K562 (cell line): ENCODE measurements around the gene LIPH. TPM values are rescaled to one million over a fixed set of nuclear protein-coding genes. Genes with fewer than 3 reads are reported as not detected.

ENCODE experiments used
- ATAC-seq: fragments of 200-7000 bp; cut with Tn5 transposase; 3 replicates; pipeline ENCODE4 v1.9.1; 2020; ENCODE audit warnings: moderate library complexity
- BruUV-seq: library from RNA; stranded (reverse); fragments of 400-500 nt; replicated peaks from 2 replicates; lab custom pipeline; 2021; lab: Mats Ljungman, UMichigan
- CTCF ChIA-PET: fragments of 300-600 bp; formaldehyde crosslinking; extraction: SDS; loops from one replicate; lab custom pipeline; 2021; ENCODE audit warnings: low intra/inter-chr PET ratio; lab: Yijun Ruan, JAX
- POLR2A ChIA-PET: fragments of 300-600, 350-650 bp; sonication (Branson Sonifier 250); formaldehyde crosslinking; extraction: SDS; loops from one replicate; lab custom pipeline; 2021; ENCODE audit warnings: antibody characterized with exemption, inconsistent platforms; lab: Yijun Ruan, JAX
- DNase-seq, 4 experiments: peaks; one replicate each; pipeline versions ENCODE4 v3.0.0 to v3.0.0-alpha.2; 2011 to 2018; ENCODE audit warnings: low spot score in 3 of 4, mixed read lengths in 3 of 4; ENCODE audit errors: extremely low read depth in 1 of 4
- FAIRE-seq: peaks from 2 replicates; lab custom pipeline; 2011; peaks lifted over from hg19 to GRCh38; lab: Jason Lieb, UNC
- H2AFZ ChIP-seq: 2 replicates; pipeline ENCODE4 v1.6.0; 2011; ENCODE audit warnings: low read depth, low read length, control low read depth, inconsistent platforms
- H3K27ac ChIP-seq: fragments of 200-600 bp; 3 replicates; pipeline ENCODE4 v1.8.0; 2011; ENCODE audit warnings: low read depth, mild to moderate bottlenecking, control low read depth, inconsistent platforms, low read length, moderate library complexity, mixed read lengths; ENCODE audit errors: extremely low read depth
- H3K27me3 ChIP-seq, 2 experiments: fragments of 300-600 bp in 1 of 2; 2 replicates in 1 of 2; 3 replicates in 1 of 2; pipeline versions ENCODE4 v1.6.0 to v1.8.0; 2011; ENCODE audit warnings: inconsistent platforms in 2 of 2, low read length in 2 of 2, mild to moderate bottlenecking in 1 of 2, mixed read lengths in 1 of 2, moderate library complexity in 1 of 2; ENCODE audit not compliant: control insufficient read depth in 2 of 2, insufficient read depth in 2 of 2
- H3K36me3 ChIP-seq: fragments of 300-600 bp; 3 replicates; pipeline ENCODE4 v1.8.0; 2011; ENCODE audit warnings: mild to moderate bottlenecking, low read length, inconsistent platforms; ENCODE audit not compliant: control insufficient read depth, insufficient read depth
- H3K4me1 ChIP-seq, 2 experiments: fragments of 200-600 bp in 1 of 2; replicated peaks in 1 of 2; 2 replicates in 1 of 2; 3 replicates in 1 of 2; pipeline versions ENCODE4 v1.5.1 to v1.8.0; 2011; ENCODE audit warnings: inconsistent platforms in 2 of 2, low read length in 2 of 2, mild to moderate bottlenecking in 1 of 2, mixed read lengths in 1 of 2, moderate library complexity in 1 of 2; ENCODE audit not compliant: control insufficient read depth in 2 of 2, insufficient read depth in 2 of 2
- H3K4me2 ChIP-seq: 2 replicates; pipeline ENCODE4 v1.6.1; 2011; ENCODE audit warnings: low read length, control low read depth, inconsistent platforms, mixed read lengths; ENCODE audit not compliant: insufficient read depth
- H3K4me3 ChIP-seq: fragments of 200-600 bp; sonication (generic), shearing (Covaris generic); 2 replicates; pipeline ENCODE4 v1.5.1; 2016; ENCODE audit warnings: control low read depth, inconsistent platforms
- H3K79me2 ChIP-seq: fragments of 200-600 bp; 3 replicates; pipeline ENCODE4 v1.8.0; 2011; ENCODE audit warnings: low read length, inconsistent platforms; ENCODE audit not compliant: control insufficient read depth, insufficient read depth
- H3K9ac ChIP-seq, 2 experiments: 2 replicates each; pipeline versions ENCODE4 v1.6.0 to v1.6.1; 2011; ENCODE audit warnings: low read depth in 2 of 2, low read length in 2 of 2, control low read depth in 1 of 2, inconsistent platforms in 1 of 2, mild to moderate bottlenecking in 1 of 2, mixed read lengths in 1 of 2; ENCODE audit not compliant: insufficient read depth in 1 of 2
- H3K9me1 ChIP-seq: one replicate; pipeline ENCODE4 v1.6.0; 2011; ENCODE audit warnings: inconsistent platforms, mild to moderate bottlenecking, low read length, moderate library complexity; ENCODE audit not compliant: control insufficient read depth, insufficient read depth
- H3K9me3 ChIP-seq: replicated peaks from 2 replicates; pipeline ENCODE4 v1.5.1; 2011; ENCODE audit warnings: low read depth, low read length, inconsistent platforms; ENCODE audit not compliant: control insufficient read depth, insufficient read depth
- H4K20me1 ChIP-seq: replicated peaks from 2 replicates; pipeline ENCODE4 v1.6.1; 2011; ENCODE audit warnings: low read length, inconsistent platforms, mixed read lengths; ENCODE audit not compliant: control insufficient read depth, insufficient read depth
- ARNT ChIP-seq, 2 experiments: fragments of 450-650 bp; IDR thresholded peaks; 2 replicates each; pipeline ENCODE4 v1.6.1; 2016; ENCODE audit warnings: mild to moderate bottlenecking in 1 of 2
- BRD9 ChIP-seq: fragments of 450-650 bp; IDR thresholded peaks from 2 replicates; pipeline ENCODE4 v1.6.1; 2018; ENCODE audit warnings: low read depth; ENCODE audit not compliant: partially characterized antibody
- CXXC5 ChIP-seq: fragments of 250-450 bp; sonication (Bioruptor Pico); IDR thresholded peaks from 2 replicates; pipeline ENCODE4 v1.8.0; 2022; ENCODE audit warnings: inconsistent platforms, mild to moderate bottlenecking, moderate library complexity
- DIDO1 ChIP-seq: fragments of 450-650 bp; IDR thresholded peaks from 2 replicates; pipeline ENCODE4 v1.6.1; 2016; ENCODE audit warnings: low read depth, missing biosample characterization, missing genetic modification characterization
- ETV5 ChIP-seq: sonication (generic); formaldehyde crosslinking; IDR thresholded peaks from 2 replicates; pipeline ENCODE4 v1.4.0; 2020; ENCODE audit warnings: low read depth, mild to moderate bottlenecking, missing genetic modification reagents
- HCFC1 ChIP-seq: IDR thresholded peaks from 2 replicates; pipeline ENCODE4 v1.6.1; 2012; ENCODE audit warnings: low read depth, low read length, improper control_type of control experiment
- IRF9 ChIP-seq: fragments of 450-650 bp; IDR thresholded peaks from 2 replicates; pipeline ENCODE4 v1.6.1; 2016; ENCODE audit warnings: missing biosample characterization, missing genetic modification characterization
- JUN ChIP-seq, 2 experiments: sonication (generic) in 1 of 2; formaldehyde crosslinking in 1 of 2; IDR thresholded peaks; 2 replicates each; pipeline versions ENCODE4 v1.6.1 to v1.8.0; 2012 to 2022; ENCODE audit warnings: borderline replicate concordance in 2 of 2, mild to moderate bottlenecking in 2 of 2, improper control_type of control experiment in 1 of 2, low read depth in 1 of 2, low read length in 1 of 2, missing genetic modification reagents in 1 of 2
- SP2 ChIP-seq: IDR thresholded peaks from 2 replicates; pipeline ENCODE4 v1.6.1; 2011; ENCODE audit warnings: mild to moderate bottlenecking, low read depth, low read length, moderate library complexity; ENCODE audit not compliant: poor library complexity, severe bottlenecking; ENCODE audit errors: extremely low read depth
- SRSF7 ChIP-seq: fragments of 200-400 bp; formaldehyde crosslinking; optimal IDR thresholded peaks from 2 replicates; pipeline ENCODE3; 2017; ENCODE audit warnings: mild to moderate bottlenecking, low read depth, low read length
- YBX1 ChIP-seq: fragments of 450-650 bp; IDR thresholded peaks from 2 replicates; pipeline ENCODE4 v1.7.1; 2016; ENCODE audit warnings: mild to moderate bottlenecking
- ZNF175 ChIP-seq: fragments of 200-800 bp; sonication (Bioruptor generic); IDR thresholded peaks from 2 replicates; pipeline ENCODE4 v1.6.1; 2016; ENCODE audit warnings: low read depth, mild to moderate bottlenecking, missing genetic modification characterization, missing compliant biosample characterization
- ZNF253 ChIP-seq: fragments of 250-450 bp; sonication (Bioruptor Pico); conservative IDR thresholded peaks from 2 replicates; pipeline ENCODE4 v1.6.1; 2021; ENCODE audit warnings: mild to moderate bottlenecking
- WGBS: fragments of 100-300 bp; shearing (Covaris generic); methylation state at CpG from one replicate; pipeline ENCODE4 v1.1.6; 2016; ENCODE audit warnings: low coverage, mixed read lengths; ENCODE audit not compliant: insufficient coverage; ENCODE audit errors: missing lambda C conversion rate; 5-methylcytosine and 5-hydroxymethylcytosine counted together
- in situ Hi-C: fragments of 300-500 bp; cut with MboI; formaldehyde crosslinking; loops from 4 replicates; pipeline ENCODE4 v1.15.0; 2018; ENCODE audit warnings: inconsistent platforms, mixed read lengths
- intact Hi-C: fragments of 100-400 bp; cut with micrococcal nuclease; formaldehyde crosslinking; loops from 2 replicates; pipeline ENCODE4 v1.14.2; 2022
- polyA plus RNA-seq, 8 experiments: library from polyadenylated mRNA; depleted of rRNA in 4 of 8; stranded (reverse) in 5 of 8; unstranded in 3 of 8; fragments of >200 nt; fragmentation: Nextera tagmentation in 2 of 8; fragmentation: Illumina TruSeq in 1 of 8; extraction: Ambion mirVana in 2 of 8; extraction: Trizol in 1 of 8; gene quantifications; 2 replicates each; pipeline versions ENCODE4 v1.2.1 to v1.2.3, GENCODE V29; 2011 to 2014; ENCODE audit warnings: inconsistent platforms in 1 of 8, missing spikeins in 1 of 8
- total RNA-seq, 7 experiments: library from RNA; depleted of rRNA in 6 of 7; stranded (reverse); fragments of >200 nt in 6 of 7; fragmentation: Illumina TruSeq in 2 of 7; extraction: Trizol in 2 of 7; gene quantifications; 2 replicates each; pipeline versions ENCODE4 v1.2.1 to v1.2.3, GENCODE V29; 2011 to 2021; ENCODE audit warnings: low replicate concordance in 1 of 7
- TF ChIP-seq, protein P1 (sequence below), 2 experiments: fragments of 200-800 bp in 1 of 2; sonication (Bioruptor generic) in 1 of 2; sonication (generic) in 1 of 2; formaldehyde crosslinking in 1 of 2; IDR thresholded peaks in 1 of 2; conservative IDR thresholded peaks in 1 of 2; 2 replicates each; pipeline versions ENCODE4 v1.5.0 to v1.6.1; 2016 to 2020; ENCODE audit warnings: missing compliant biosample characterization in 1 of 2, missing genetic modification characterization in 1 of 2, missing genetic modification reagents in 1 of 2
- TF ChIP-seq, protein P2 (sequence below): sonication (generic); formaldehyde crosslinking; IDR thresholded peaks from 2 replicates; pipeline ENCODE4 v1.8.1; 2023; ENCODE audit warnings: mild to moderate bottlenecking, missing genetic modification reagents
- TF ChIP-seq, protein P3 (sequence below): IDR thresholded peaks from 2 replicates; pipeline ENCODE4 v1.6.1; 2011; ENCODE audit warnings: borderline replicate concordance, low read depth, mild to moderate bottlenecking, moderate library complexity, low read length; ENCODE audit not compliant: insufficient read depth, poor library complexity, severe bottlenecking

Gene LIPH
- total and polyA plus RNA-seq, 9 of the 15 experiments (the other 6 are each of a cell fraction or from before 2014, with no cell fraction given): 0.73 to 1.8 (median 1.3) TPM

DNA sequence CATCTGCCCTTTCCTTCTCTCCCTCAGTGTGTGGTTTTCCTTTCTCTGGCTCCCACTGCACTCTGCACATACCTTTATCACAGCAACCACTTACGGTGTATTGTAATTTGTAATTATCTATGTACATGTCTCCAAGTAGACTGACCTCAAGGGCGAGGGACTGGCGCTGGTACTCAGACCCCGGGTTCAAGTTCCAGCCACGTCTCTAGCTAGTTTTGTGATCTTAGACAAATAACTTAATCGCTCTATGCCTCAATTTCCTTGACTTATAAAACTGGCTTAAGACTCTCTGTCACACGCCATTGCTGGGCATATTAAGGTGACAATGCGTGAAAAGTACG lies 33.1 kb upstream of the LIPH start:
- intact Hi-C loops: no loop called here
- H3K4me2 ChIP-seq: peak overlapping the region; percentile 95
- H4K20me1 ChIP-seq: no peaks in the 10 kb centered on the region
- ATAC-seq (no peak), FAIRE-seq (no peak), DNase-seq (no peak)
- no peaks in the 10 kb centered on the region for H3K9me1 ChIP-seq
- 0 out of 3 replicates have a peak, but pooled peaks cover 2% of the 10 kb centered on the region for H3K36me3 ChIP-seq
- peak overlapping the region; percentile 62 for H3K4me3 ChIP-seq
- WGBS: 7% methylated on average over 9 of the region's 9 CpGs
- H3K9ac ChIP-seq: peak overlapping the region; percentile 72; a peak in 3 of 4 replicates
- H3K79me2 ChIP-seq: peaks cover 28% of the 10 kb centered on the region
- H3K4me1 ChIP-seq: peaks cover 8 to 12% of the 10 kb centered on the region in 2 experiments; a peak in 3 of 5 replicates
- no peaks in the 10 kb centered on the region for H3K9me3 ChIP-seq
- peak overlapping the region; percentile 85 for H3K27ac ChIP-seq
- H2AFZ ChIP-seq: peak overlapping the region; percentile 99
- in situ Hi-C loops: no loop called here
- no peaks in the 10 kb centered on the region for H3K27me3 ChIP-seq
- POLR2A ChIA-PET: interaction anchor here (0.6 to 1.9 kb wide), 11 partner anchors 11 to 328 kb away, joined by 3 to 12 read pairs (median 4); no protein-coding TSS in a partner anchor
- BruUV-seq: TSS peak; percentile 98
- CTCF ChIA-PET: no interaction called here
- TF ChIP-seq, protein P1, sequence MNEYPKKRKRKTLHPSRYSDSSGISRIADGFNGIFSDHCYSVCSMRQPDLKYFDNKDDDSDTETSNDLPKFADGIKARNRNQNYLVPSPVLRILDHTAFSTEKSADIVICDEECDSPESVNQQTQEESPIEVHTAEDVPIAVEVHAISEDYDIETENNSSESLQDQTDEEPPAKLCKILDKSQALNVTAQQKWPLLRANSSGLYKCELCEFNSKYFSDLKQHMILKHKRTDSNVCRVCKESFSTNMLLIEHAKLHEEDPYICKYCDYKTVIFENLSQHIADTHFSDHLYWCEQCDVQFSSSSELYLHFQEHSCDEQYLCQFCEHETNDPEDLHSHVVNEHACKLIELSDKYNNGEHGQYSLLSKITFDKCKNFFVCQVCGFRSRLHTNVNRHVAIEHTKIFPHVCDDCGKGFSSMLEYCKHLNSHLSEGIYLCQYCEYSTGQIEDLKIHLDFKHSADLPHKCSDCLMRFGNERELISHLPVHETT (CRISPR knock-in tag; conservative IDR thresholded peaks at IDR 0.05 in 1 of 2, IDR thresholded peaks at IDR 0.05 in 1 of 2): peak in 1 of 2 experiments; percentile 28; a peak in 1 of 4 replicates
- TF ChIP-seq BRD9: no peak
- TF ChIP-seq, protein P2, sequence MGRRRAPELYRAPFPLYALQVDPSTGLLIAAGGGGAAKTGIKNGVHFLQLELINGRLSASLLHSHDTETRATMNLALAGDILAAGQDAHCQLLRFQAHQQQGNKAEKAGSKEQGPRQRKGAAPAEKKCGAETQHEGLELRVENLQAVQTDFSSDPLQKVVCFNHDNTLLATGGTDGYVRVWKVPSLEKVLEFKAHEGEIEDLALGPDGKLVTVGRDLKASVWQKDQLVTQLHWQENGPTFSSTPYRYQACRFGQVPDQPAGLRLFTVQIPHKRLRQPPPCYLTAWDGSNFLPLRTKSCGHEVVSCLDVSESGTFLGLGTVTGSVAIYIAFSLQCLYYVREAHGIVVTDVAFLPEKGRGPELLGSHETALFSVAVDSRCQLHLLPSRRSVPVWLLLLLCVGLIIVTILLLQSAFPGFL (CRISPR knock-in tag): no peak
- TF ChIP-seq ARNT (IDR thresholded peaks at IDR 0.05): peak in 1 of 2 experiments; percentile 31; a peak in 1 of 4 replicates
- TF ChIP-seq ZNF175: no peak
- TF ChIP-seq SP2: no peak
- no peak for TF ChIP-seq HCFC1
- TF ChIP-seq, protein P3, sequence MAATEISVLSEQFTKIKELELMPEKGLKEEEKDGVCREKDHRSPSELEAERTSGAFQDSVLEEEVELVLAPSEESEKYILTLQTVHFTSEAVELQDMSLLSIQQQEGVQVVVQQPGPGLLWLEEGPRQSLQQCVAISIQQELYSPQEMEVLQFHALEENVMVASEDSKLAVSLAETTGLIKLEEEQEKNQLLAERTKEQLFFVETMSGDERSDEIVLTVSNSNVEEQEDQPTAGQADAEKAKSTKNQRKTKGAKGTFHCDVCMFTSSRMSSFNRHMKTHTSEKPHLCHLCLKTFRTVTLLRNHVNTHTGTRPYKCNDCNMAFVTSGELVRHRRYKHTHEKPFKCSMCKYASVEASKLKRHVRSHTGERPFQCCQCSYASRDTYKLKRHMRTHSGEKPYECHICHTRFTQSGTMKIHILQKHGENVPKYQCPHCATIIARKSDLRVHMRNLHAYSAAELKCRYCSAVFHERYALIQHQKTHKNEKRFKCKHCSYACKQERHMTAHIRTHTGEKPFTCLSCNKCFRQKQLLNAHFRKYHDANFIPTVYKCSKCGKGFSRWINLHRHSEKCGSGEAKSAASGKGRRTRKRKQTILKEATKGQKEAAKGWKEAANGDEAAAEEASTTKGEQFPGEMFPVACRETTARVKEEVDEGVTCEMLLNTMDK: no peak
- no peak for TF ChIP-seq JUN (IDR thresholded peaks at IDR 0.05; ENCODE audit: borderline replicate concordance, low read depth, low read length)
- no peak for TF ChIP-seq JUN (CRISPR knock-in tag; IDR thresholded peaks at IDR 0.05; ENCODE audit: borderline replicate concordance)
- TF ChIP-seq ZNF253 (CRISPR knock-in tag): 0 out of 2 replicates have a peak, but pooled peaks have one; percentile 31
- TF ChIP-seq YBX1: no peak
- TF ChIP-seq IRF9 (tag): no peak
- TF ChIP-seq CXXC5 (CRISPR knock-in tag): no peak
- no peak for TF ChIP-seq SRSF7
- TF ChIP-seq ETV5 (CRISPR knock-in tag): no peak
- TF ChIP-seq DIDO1 (tag): no peak
